Endothelial cell of umbilical vein (primary cell): ENCODE results near the gene PNPO. TPM values are rescaled to one million over a fixed set of nuclear protein-coding genes. Genes with fewer than 3 reads are reported as not detected.

ENCODE experiments used
- BruUV-seq: library from RNA; stranded (reverse); fragments of 400-500 nt; replicated peaks from 2 replicates; lab custom pipeline; 2021; lab: Mats Ljungman, UMichigan
- CTCF ChIA-PET: fragments of 300-600, 350-600 bp; sonication (Branson Sonifier 250); formaldehyde crosslinking; loops from one replicate; lab custom pipeline; 2021; ENCODE audit warnings: antibody characterized with exemption, inconsistent platforms; lab: Charles Lee
- POLR2A ChIA-PET: fragments of 300-600, 350-600 bp; sonication (Branson Sonifier 250); formaldehyde crosslinking; loops from one replicate; lab custom pipeline; 2021; ENCODE audit warnings: antibody characterized with exemption, inconsistent platforms; lab: Charles Lee
- DNase-seq: peaks from one replicate; pipeline ENCODE4 v3.0.0-alpha.2; 2011; ENCODE audit warnings: low read depth, low spot score
- FAIRE-seq: peaks from 2 replicates; lab custom pipeline; 2011; peaks lifted over from hg19 to GRCh38; lab: Jason Lieb, UNC
- H2AFZ ChIP-seq: 2 replicates; pipeline ENCODE4 v1.6.0; 2012; ENCODE audit warnings: low read depth, low read length, control low read depth, inconsistent platforms
- H3K27ac ChIP-seq: 2 replicates; pipeline ENCODE4 v1.5.1; 2011; ENCODE audit warnings: low read depth, mild to moderate bottlenecking, control low read depth, low read length, moderate library complexity; ENCODE audit not compliant: insufficient read depth
- H3K27me3 ChIP-seq, 2 experiments: 2 replicates each; pipeline versions ENCODE4 v1.6.0 to v1.6.1; 2011; ENCODE audit warnings: low read length in 2 of 2, mixed read lengths in 1 of 2; ENCODE audit not compliant: control insufficient read depth in 2 of 2, insufficient read depth in 2 of 2
- H3K36me3 ChIP-seq, 2 experiments: 2 replicates in 1 of 2; 3 replicates in 1 of 2; pipeline ENCODE4 v1.5.1; 2011; ENCODE audit warnings: low read length in 2 of 2, mild to moderate bottlenecking in 1 of 2, moderate library complexity in 1 of 2; ENCODE audit not compliant: control insufficient read depth in 2 of 2, insufficient read depth in 2 of 2; ENCODE audit errors: extremely low read depth in 1 of 2
- H3K4me1 ChIP-seq: 3 replicates; pipeline ENCODE4 v1.5.1; 2011; ENCODE audit warnings: mild to moderate bottlenecking, low read length; ENCODE audit not compliant: control insufficient read depth, insufficient read depth; ENCODE audit errors: extremely low read depth
- H3K4me2 ChIP-seq: 2 replicates; pipeline ENCODE4 v1.6.1; 2011; ENCODE audit warnings: low read length, control low read depth, mixed read lengths; ENCODE audit not compliant: insufficient read depth
- H3K4me3 ChIP-seq, 3 experiments: fragments of 200-600 bp in 1 of 3; sonication (generic), shearing (Covaris generic) in 1 of 3; replicated peaks in 1 of 3; 2 replicates each; pipeline ENCODE4 v1.5.1; 2011 to 2016; ENCODE audit warnings: control low read depth in 3 of 3, low read length in 3 of 3, mild to moderate bottlenecking in 2 of 3, inconsistent platforms in 1 of 3, low read depth in 1 of 3, moderate library complexity in 1 of 3; ENCODE audit not compliant: insufficient read depth in 1 of 3
- H3K79me2 ChIP-seq: 2 replicates; pipeline ENCODE4 v1.6.0; 2012; ENCODE audit warnings: low read length, inconsistent platforms; ENCODE audit not compliant: control insufficient read depth, insufficient read depth
- H3K9ac ChIP-seq: replicated peaks from 2 replicates; pipeline ENCODE3; 2011; ENCODE audit warnings: low read length, control low read depth; ENCODE audit not compliant: insufficient read depth; ENCODE audit errors: extremely low read depth
- H3K9me1 ChIP-seq: replicated peaks from 3 replicates; pipeline ENCODE4 v1.6.0; 2011; ENCODE audit warnings: mild to moderate bottlenecking, low read length; ENCODE audit not compliant: control insufficient read depth, insufficient read depth; ENCODE audit errors: extremely low read depth
- H3K9me3 ChIP-seq: replicated peaks from 2 replicates; pipeline ENCODE4 v1.5.1; 2012; ENCODE audit warnings: low read length, inconsistent platforms; ENCODE audit not compliant: control insufficient read depth, insufficient read depth
- H4K20me1 ChIP-seq: replicated peaks from 2 replicates; pipeline ENCODE3; 2011; ENCODE audit warnings: mild to moderate bottlenecking, low read length; ENCODE audit not compliant: control insufficient read depth, insufficient read depth; ENCODE audit errors: extremely low read depth
- CTCF ChIP-seq, 2 donors: IDR thresholded peaks; 1 replicate in 1 of 2; 2 replicates in 1 of 2; pipeline ENCODE4 v1.5.1; 2011; ENCODE audit warnings: low read length in 2 of 2, mild to moderate bottlenecking in 2 of 2, moderate library complexity in 2 of 2, control low read depth in 1 of 2, inconsistent platforms in 1 of 2, low read depth in 1 of 2; ENCODE audit not compliant: insufficient read depth in 1 of 2; ENCODE audit errors: extremely low read depth in 1 of 2
- EZH2 ChIP-seq: IDR thresholded peaks from 2 replicates; pipeline ENCODE4 v1.6.1; 2012; ENCODE audit warnings: borderline replicate concordance, low read depth, mild to moderate bottlenecking, moderate library complexity, low read length, inconsistent platforms; ENCODE audit not compliant: severe bottlenecking
- FOS ChIP-seq: IDR thresholded peaks from 2 replicates; pipeline ENCODE4 v1.6.1; 2011; ENCODE audit warnings: mild to moderate bottlenecking, low read length, moderate library complexity, borderline replicate concordance; ENCODE audit not compliant: insufficient read depth
- GATA2 ChIP-seq: IDR thresholded peaks from 2 replicates; pipeline ENCODE4 v1.7.0; 2011; ENCODE audit warnings: low read depth, mild to moderate bottlenecking, moderate library complexity, mixed read lengths, low read length; ENCODE audit not compliant: insufficient read length, insufficient read depth
- JUN ChIP-seq: IDR thresholded peaks from 2 replicates; pipeline ENCODE4 v1.6.1; 2011; ENCODE audit warnings: borderline replicate concordance, low read depth; ENCODE audit not compliant: insufficient read length, insufficient read depth
- MAX ChIP-seq: IDR thresholded peaks from 2 replicates; pipeline ENCODE4 v1.6.1; 2011; ENCODE audit not compliant: insufficient read depth, insufficient read length
- MYC ChIP-seq: IDR thresholded peaks from one replicate; pipeline ENCODE4 v1.6.1; 2011; ENCODE audit warnings: mild to moderate bottlenecking, low read depth, low read length
- POLR2A ChIP-seq: IDR thresholded peaks from 2 replicates; pipeline ENCODE4 v1.6.1; 2012; ENCODE audit warnings: low read depth, mild to moderate bottlenecking, control low read depth, low read length
- POLR2AphosphoS5 ChIP-seq: IDR thresholded peaks from 2 replicates; pipeline ENCODE4 v1.6.1; 2012; ENCODE audit warnings: low read depth, mild to moderate bottlenecking, control low read depth, low read length, moderate library complexity; ENCODE audit not compliant: insufficient read depth
- dilution Hi-C: fragments of 300-500 bp; cut with MboI; formaldehyde crosslinking; loops from one replicate; pipeline ENCODE4 v1.15.0; 2019; ENCODE audit warnings: low sequenced_read_pairs; ENCODE audit not compliant: extremely low pct_ligation_motif_present
- intact Hi-C: fragments of 100-400 bp; cut with micrococcal nuclease; formaldehyde crosslinking; loops from one replicate; pipeline ENCODE4 v1.10.0; 2022
- polyA plus RNA-seq, 4 experiments: library from polyadenylated mRNA; depleted of rRNA in 3 of 4; stranded (reverse) in 3 of 4; unstranded in 1 of 4; fragments of >200 nt; gene quantifications; 2 replicates each; pipeline versions ENCODE4 v1.2.1 to v1.2.3, GENCODE V29; 2011 to 2012; ENCODE audit warnings: missing spikeins in 1 of 4
- total RNA-seq: library from RNA; stranded (reverse); gene quantifications from 2 replicates; pipeline ENCODE4 v1.2.3, GENCODE V29; 2021

PNPO gene
- total and polyA plus RNA-seq, 2 donors (not counting 3 experiments of a cell fraction or from before 2014, with no cell fraction given): 19.7 to 22.0 TPM

GRCh38 chr17:47950448-47950847, 9.1 kb downstream of the PNPO start:
- Histone ChIP-seq H3K9ac (no peak overlapping the region), H3K27me3 (no peaks in the 10 kb centered on the region), H4K20me1 (no peaks in the 10 kb centered on the region), H3K36me3 (peaks cover 0 to 4% of the 10 kb centered on the region in 2 experiments), H3K9me1 (no peaks in the 10 kb centered on the region), H3K27ac (no peak overlapping the region), H2AFZ (no peak overlapping the region), H3K4me1 (peaks cover 4% of the 10 kb centered on the region), H3K4me3 (no peak overlapping the region), H3K9me3 (no peaks in the 10 kb centered on the region), H3K4me2 (no peak overlapping the region), H3K79me2 (no peaks in the 10 kb centered on the region)
- intact Hi-C loops: no loop called here
- BruUV-seq: no TSS peak
- no peak for DNase-seq
- no peak for FAIRE-seq
- dilution Hi-C loops: no loop called here
- ChIA-PET POLR2A (no interaction called here), CTCF (interaction anchor here (1.0 to 6.2 kb wide), 13 partner anchors 8 to 108 kb away, joined by 3 to 134 read pairs (median 5); partner anchors contain the start of genes CDK5RAP3, PNPO, PRR15L and SP2)
- no peak for TF ChIP-seq GATA2
- TF ChIP-seq FOS: no peak
- no peak for TF ChIP-seq JUN
- TF ChIP-seq POLR2AphosphoS5: no peak
- TF ChIP-seq MYC: no peak
- no peak for TF ChIP-seq EZH2

- peaks cover 0 to 4% of the 10 kb centered on the region in 2 experiments for H3K36me3 ChIP-seq
- POLR2A ChIA-PET: no interaction called here
- H4K20me1 ChIP-seq: no peaks in the 10 kb centered on the region
- dilution Hi-C loops: no loop called here
- no peak overlapping the region for H3K9ac ChIP-seq
- no TSS peak for BruUV-seq
- FAIRE-seq (no peak), DNase-seq (no peak)
- H3K4me3 ChIP-seq: no peak overlapping the region
- H3K27ac ChIP-seq: no peak overlapping the region
- peaks cover 4% of the 10 kb centered on the region for H3K4me1 ChIP-seq
- CTCF ChIA-PET: interaction anchor here (1.2 to 6.2 kb wide), 5 partner anchors 11 to 66 kb away, joined by 3 to 134 read pairs (median 7); partner anchors contain the start of genes CDK5RAP3 and PNPO
- intact Hi-C loops: no loop called here
- no peaks in the 10 kb centered on the region for H3K9me3 ChIP-seq
- H3K4me2 ChIP-seq: no peak overlapping the region
- TF ChIP-seq POLR2A: no peak
- no peak for TF ChIP-seq MYC
- TF ChIP-seq JUN: no peak
- TF ChIP-seq FOS: no peak
- no peak for TF ChIP-seq EZH2
- no peak for TF ChIP-seq GATA2
- TF ChIP-seq CTCF (IDR thresholded peaks at IDR 0.05; ENCODE audit: extremely low read depth in 1 of 2, insufficient read depth in 1 of 2, low read depth in 1 of 2, low read length in 2 of 2): no peak
- no peak for TF ChIP-seq MAX
- no peak overlapping the region for H2AFZ ChIP-seq
- H3K79me2 ChIP-seq: no peaks in the 10 kb centered on the region
- no peaks in the 10 kb centered on the region for H3K9me1 ChIP-seq
- no peaks in the 10 kb centered on the region for H3K27me3 ChIP-seq
Observed at GRCh38 chr17:47952171-47953021, 11.0 kb downstream of the PNPO start.
